A673 (cell line): ENCODE data around the gene IGFBPL1. TPM values are rescaled to one million over a fixed set of nuclear protein-coding genes. Genes with fewer than 3 reads are reported as not detected.

Source experiments
- BruUV-seq: library from RNA; stranded (reverse); fragments of 400-500 nt; replicated peaks from 2 replicates; lab custom pipeline; 2021; lab: Mats Ljungman, UMichigan
- CTCF ChIA-PET: fragments of 300-600 bp; sonication (Branson Sonifier 250); formaldehyde crosslinking; loops from one replicate; lab custom pipeline; 2022; ENCODE audit warnings: antibody characterized with exemption; lab: Charles Lee
- POLR2A ChIA-PET: fragments of 300-600 bp; sonication (Branson Sonifier 250); formaldehyde crosslinking; loops from one replicate; lab custom pipeline; 2022; ENCODE audit warnings: antibody characterized with exemption; ENCODE audit not compliant: low non-redundant PET; lab: Charles Lee
- DNase-seq: peaks from one replicate; pipeline ENCODE4 v3.0.0-alpha.2; 2015; ENCODE audit warnings: low spot score
- H3K27ac ChIP-seq: fragments of 200-600 bp; sonication (generic); 2 replicates; pipeline ENCODE4 v1.5.1; 2016; ENCODE audit warnings: mixed run types, low read depth, mild to moderate bottlenecking, mixed read lengths, antibody characterized with exemption, low read length; ENCODE audit not compliant: poor library complexity, severe bottlenecking
- H3K27me3 ChIP-seq: fragments of 200-600 bp; sonication (generic); replicated peaks from 2 replicates; pipeline ENCODE4 v1.6.1; 2017; ENCODE audit warnings: mixed run types, low read depth, mild to moderate bottlenecking, mixed read lengths, antibody characterized with exemption, low read length; ENCODE audit not compliant: insufficient read depth, poor library complexity
- H3K36me3 ChIP-seq: fragments of 200-600 bp; sonication (generic); 2 replicates; pipeline ENCODE4 v1.6.1; 2016; ENCODE audit warnings: mixed run types, mild to moderate bottlenecking, mixed read lengths, antibody characterized with exemption, low read length; ENCODE audit not compliant: insufficient read depth, poor library complexity, severe bottlenecking
- H3K4me1 ChIP-seq: fragments of 200-600 bp; sonication (generic); 2 replicates; pipeline ENCODE4 v1.6.1; 2017; ENCODE audit warnings: mixed run types, mild to moderate bottlenecking, mixed read lengths, antibody characterized with exemption, low read length; ENCODE audit not compliant: insufficient read depth, poor library complexity, severe bottlenecking
- H3K4me3 ChIP-seq: fragments of 200-600 bp; sonication (generic); 2 replicates; pipeline ENCODE4 v1.5.1; 2016; ENCODE audit warnings: low read depth, mixed run types, mild to moderate bottlenecking, mixed read lengths, low read length; ENCODE audit not compliant: poor library complexity, severe bottlenecking
- H3K9me3 ChIP-seq: fragments of 200-600 bp; sonication (generic); 2 replicates; pipeline ENCODE4 v1.6.1; 2016; ENCODE audit warnings: mixed run types, low read depth, mild to moderate bottlenecking, mixed read lengths, antibody characterized with exemption, low read length; ENCODE audit not compliant: poor library complexity, severe bottlenecking
- EZH2 ChIP-seq: fragments of 200-600 bp; sonication (generic); IDR thresholded peaks from 2 replicates; pipeline ENCODE4 v1.6.1; 2017; ENCODE audit warnings: borderline replicate concordance, low read depth, mild to moderate bottlenecking, mixed read lengths, antibody characterized with exemption, low read length; ENCODE audit not compliant: poor library complexity, severe bottlenecking
- intact Hi-C: fragments of 100-400 bp; cut with micrococcal nuclease; formaldehyde crosslinking; loops from one replicate; pipeline ENCODE4 v1.10.0; 2022; ENCODE audit not compliant: unreplicated experiment
- total RNA-seq: library from RNA; stranded (reverse); gene quantifications from 2 replicates; pipeline ENCODE4 v1.2.3, GENCODE V29; 2021
- TF ChIP-seq, protein P1 (sequence below): fragments of 300-800, 200-600 bp; sonication (generic); conservative IDR thresholded peaks from 2 replicates; pipeline ENCODE4 v1.5.1; 2017; ENCODE audit warnings: low read depth, mild to moderate bottlenecking, antibody characterized with exemption, low read length, moderate library complexity, mixed read lengths

IGFBPL1 gene
- total RNA-seq, 1 experiment from 2014 or later: 0.90 TPM

- DNase-seq: no peak
- POLR2A ChIA-PET: interaction anchor here (0.5 kb wide), 1 partner anchor 221 kb away, joined by 14 read pairs; no protein-coding TSS in a partner anchor
- no TSS peak for BruUV-seq
- CTCF ChIA-PET: no interaction called here
- no peak overlapping the region for H3K4me3 ChIP-seq
- intact Hi-C loops: loop anchor here (10.0 kb wide), 2 partner anchors 324 to 924 kb away; partner anchors contain the start of gene POLR1E
- H3K36me3 ChIP-seq: no peaks in the 10 kb centered on the region
- no peak for TF ChIP-seq EZH2
- TF ChIP-seq, protein P1, sequence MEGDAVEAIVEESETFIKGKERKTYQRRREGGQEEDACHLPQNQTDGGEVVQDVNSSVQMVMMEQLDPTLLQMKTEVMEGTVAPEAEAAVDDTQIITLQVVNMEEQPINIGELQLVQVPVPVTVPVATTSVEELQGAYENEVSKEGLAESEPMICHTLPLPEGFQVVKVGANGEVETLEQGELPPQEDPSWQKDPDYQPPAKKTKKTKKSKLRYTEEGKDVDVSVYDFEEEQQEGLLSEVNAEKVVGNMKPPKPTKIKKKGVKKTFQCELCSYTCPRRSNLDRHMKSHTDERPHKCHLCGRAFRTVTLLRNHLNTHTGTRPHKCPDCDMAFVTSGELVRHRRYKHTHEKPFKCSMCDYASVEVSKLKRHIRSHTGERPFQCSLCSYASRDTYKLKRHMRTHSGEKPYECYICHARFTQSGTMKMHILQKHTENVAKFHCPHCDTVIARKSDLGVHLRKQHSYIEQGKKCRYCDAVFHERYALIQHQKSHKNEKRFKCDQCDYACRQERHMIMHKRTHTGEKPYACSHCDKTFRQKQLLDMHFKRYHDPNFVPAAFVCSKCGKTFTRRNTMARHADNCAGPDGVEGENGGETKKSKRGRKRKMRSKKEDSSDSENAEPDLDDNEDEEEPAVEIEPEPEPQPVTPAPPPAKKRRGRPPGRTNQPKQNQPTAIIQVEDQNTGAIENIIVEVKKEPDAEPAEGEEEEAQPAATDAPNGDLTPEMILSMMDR: no peak
- H3K4me1 ChIP-seq: no peaks in the 10 kb centered on the region
- H3K27me3 ChIP-seq: peaks cover 12% of the 10 kb centered on the region
- no peaks in the 10 kb centered on the region for H3K9me3 ChIP-seq
- H3K27ac ChIP-seq: no peak overlapping the region
These were observed 15.5 kb downstream of the IGFBPL1 start for GRCh38 chr9:38408719-38409118.

GRCh38 chr9:38406476-38407186, 17.6 kb downstream of the IGFBPL1 start:
- Histone ChIP-seq H3K4me1 (no peaks in the 10 kb centered on the region), H3K27ac (no peak overlapping the region), H3K4me3 (no peak overlapping the region), H3K27me3 (peaks cover 12% of the 10 kb centered on the region), H3K9me3 (no peaks in the 10 kb centered on the region), H3K36me3 (no peaks in the 10 kb centered on the region)
- POLR2A ChIA-PET: no interaction called here
- intact Hi-C loops: loop anchor here (10.0 kb wide), 2 partner anchors 322 to 922 kb away; partner anchors contain the start of gene POLR1E
- no TSS peak for BruUV-seq
- CTCF ChIA-PET: no interaction called here
- DNase-seq: no peak
- TF ChIP-seq, protein P1: no peak
- no peak for TF ChIP-seq EZH2

- H3K27me3 ChIP-seq: peaks cover 12% of the 10 kb centered on the region
- H3K9me3 ChIP-seq: no peaks in the 10 kb centered on the region
- TF ChIP-seq, protein P1: no peak
- TF ChIP-seq EZH2: no peak
- no peaks in the 10 kb centered on the region for H3K36me3 ChIP-seq
- DNase-seq: no peak
- no TSS peak for BruUV-seq
- H3K4me1 ChIP-seq: no peaks in the 10 kb centered on the region
- no peak overlapping the region for H3K27ac ChIP-seq
- ChIA-PET CTCF (no interaction called here), POLR2A (no interaction called here)
- intact Hi-C loops: loop anchor here (10.0 kb wide), 2 partner anchors 321 to 921 kb away; partner anchors contain the start of gene POLR1E
- H3K4me3 ChIP-seq: no peak overlapping the region
These were observed 18.5 kb downstream of the IGFBPL1 start for GRCh38 chr9:38405785-38406184.
